ENCODE measurements around the gene GRIK3. TPM values are rescaled to one million over a fixed set of nuclear protein-coding genes. Genes with fewer than 3 reads are reported as not detected.

Gene GRIK3
- total RNA-seq, 1 experiment from 2014 or later = 5.5 TPM

DNA sequence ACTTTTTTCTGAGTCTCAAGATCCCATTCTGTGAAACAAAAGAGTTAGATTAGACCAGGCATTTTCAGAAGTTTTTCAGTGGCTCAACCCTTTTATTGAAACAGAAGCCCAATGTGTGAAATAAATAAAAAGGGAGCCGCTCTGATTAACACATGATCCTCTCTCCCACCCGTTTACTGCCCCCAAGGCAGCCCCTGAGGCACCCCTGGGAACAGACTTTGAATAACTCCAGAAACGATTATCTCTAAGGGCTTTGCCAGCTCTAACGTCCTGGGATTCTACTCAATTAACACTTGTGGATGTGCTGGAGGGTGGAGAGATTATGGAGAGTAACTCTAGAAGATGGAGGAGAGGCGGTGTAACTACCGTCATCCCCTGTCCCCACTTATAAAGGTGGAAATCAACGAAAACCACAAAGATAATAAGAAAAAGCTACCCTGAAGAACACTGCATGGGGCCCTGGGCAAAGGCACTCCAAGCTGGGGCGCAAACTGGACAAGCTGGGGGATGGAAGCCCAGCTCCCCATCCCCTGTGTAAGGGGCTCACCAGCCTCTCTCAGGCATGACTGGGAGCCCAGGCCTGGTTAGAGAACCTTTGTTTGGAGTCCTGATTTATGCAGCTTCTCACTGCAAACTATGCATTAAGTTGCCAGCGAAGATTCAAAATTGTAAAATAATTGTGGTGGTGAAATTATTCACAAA lies 39.0 kb upstream of the GRIK3 start:
- Mint-ChIP-seq H3K4me1 (peaks cover 17% of the 10 kb centered on the region), H3K9me3 (no peaks in the 10 kb centered on the region), H3K36me3 (peaks cover 3% of the 10 kb centered on the region; the same call in 1 of the 2 replicates), H3K27ac (no peak overlapping the region), H3K4me3 (no peak overlapping the region), H3K27me3 (ENCODE audit: low read depth) (peaks cover 6% of the 10 kb centered on the region)
- TF ChIP-seq FOXK1 (CRISPR knock-in tag; IDR thresholded peaks at IDR 0.05) = no peak
- TF ChIP-seq SMAD3 (CRISPR knock-in tag; IDR thresholded peaks at IDR 0.05; ENCODE audit: borderline replicate concordance) = no peak
- TF ChIP-seq, protein P1, sequence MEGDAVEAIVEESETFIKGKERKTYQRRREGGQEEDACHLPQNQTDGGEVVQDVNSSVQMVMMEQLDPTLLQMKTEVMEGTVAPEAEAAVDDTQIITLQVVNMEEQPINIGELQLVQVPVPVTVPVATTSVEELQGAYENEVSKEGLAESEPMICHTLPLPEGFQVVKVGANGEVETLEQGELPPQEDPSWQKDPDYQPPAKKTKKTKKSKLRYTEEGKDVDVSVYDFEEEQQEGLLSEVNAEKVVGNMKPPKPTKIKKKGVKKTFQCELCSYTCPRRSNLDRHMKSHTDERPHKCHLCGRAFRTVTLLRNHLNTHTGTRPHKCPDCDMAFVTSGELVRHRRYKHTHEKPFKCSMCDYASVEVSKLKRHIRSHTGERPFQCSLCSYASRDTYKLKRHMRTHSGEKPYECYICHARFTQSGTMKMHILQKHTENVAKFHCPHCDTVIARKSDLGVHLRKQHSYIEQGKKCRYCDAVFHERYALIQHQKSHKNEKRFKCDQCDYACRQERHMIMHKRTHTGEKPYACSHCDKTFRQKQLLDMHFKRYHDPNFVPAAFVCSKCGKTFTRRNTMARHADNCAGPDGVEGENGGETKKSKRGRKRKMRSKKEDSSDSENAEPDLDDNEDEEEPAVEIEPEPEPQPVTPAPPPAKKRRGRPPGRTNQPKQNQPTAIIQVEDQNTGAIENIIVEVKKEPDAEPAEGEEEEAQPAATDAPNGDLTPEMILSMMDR (IDR thresholded peaks at IDR 0.05) = no peak
- TF ChIP-seq ZNF317 (CRISPR knock-in tag; IDR thresholded peaks at IDR 0.05; ENCODE audit: borderline replicate concordance, low read depth) = no peak
- no peak for TF ChIP-seq TEAD4 (CRISPR knock-in tag; IDR thresholded peaks at IDR 0.05)
- TF ChIP-seq, protein P2, sequence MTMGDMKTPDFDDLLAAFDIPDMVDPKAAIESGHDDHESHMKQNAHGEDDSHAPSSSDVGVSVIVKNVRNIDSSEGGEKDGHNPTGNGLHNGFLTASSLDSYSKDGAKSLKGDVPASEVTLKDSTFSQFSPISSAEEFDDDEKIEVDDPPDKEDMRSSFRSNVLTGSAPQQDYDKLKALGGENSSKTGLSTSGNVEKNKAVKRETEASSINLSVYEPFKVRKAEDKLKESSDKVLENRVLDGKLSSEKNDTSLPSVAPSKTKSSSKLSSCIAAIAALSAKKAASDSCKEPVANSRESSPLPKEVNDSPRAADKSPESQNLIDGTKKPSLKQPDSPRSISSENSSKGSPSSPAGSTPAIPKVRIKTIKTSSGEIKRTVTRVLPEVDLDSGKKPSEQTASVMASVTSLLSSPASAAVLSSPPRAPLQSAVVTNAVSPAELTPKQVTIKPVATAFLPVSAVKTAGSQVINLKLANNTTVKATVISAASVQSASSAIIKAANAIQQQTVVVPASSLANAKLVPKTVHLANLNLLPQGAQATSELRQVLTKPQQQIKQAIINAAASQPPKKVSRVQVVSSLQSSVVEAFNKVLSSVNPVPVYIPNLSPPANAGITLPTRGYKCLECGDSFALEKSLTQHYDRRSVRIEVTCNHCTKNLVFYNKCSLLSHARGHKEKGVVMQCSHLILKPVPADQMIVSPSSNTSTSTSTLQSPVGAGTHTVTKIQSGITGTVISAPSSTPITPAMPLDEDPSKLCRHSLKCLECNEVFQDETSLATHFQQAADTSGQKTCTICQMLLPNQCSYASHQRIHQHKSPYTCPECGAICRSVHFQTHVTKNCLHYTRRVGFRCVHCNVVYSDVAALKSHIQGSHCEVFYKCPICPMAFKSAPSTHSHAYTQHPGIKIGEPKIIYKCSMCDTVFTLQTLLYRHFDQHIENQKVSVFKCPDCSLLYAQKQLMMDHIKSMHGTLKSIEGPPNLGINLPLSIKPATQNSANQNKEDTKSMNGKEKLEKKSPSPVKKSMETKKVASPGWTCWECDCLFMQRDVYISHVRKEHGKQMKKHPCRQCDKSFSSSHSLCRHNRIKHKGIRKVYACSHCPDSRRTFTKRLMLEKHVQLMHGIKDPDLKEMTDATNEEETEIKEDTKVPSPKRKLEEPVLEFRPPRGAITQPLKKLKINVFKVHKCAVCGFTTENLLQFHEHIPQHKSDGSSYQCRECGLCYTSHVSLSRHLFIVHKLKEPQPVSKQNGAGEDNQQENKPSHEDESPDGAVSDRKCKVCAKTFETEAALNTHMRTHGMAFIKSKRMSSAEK (CRISPR knock-in tag; IDR thresholded peaks at IDR 0.05; ENCODE audit: borderline replicate concordance) = no peak
- no peak for TF ChIP-seq ZNF232 (CRISPR knock-in tag; IDR thresholded peaks at IDR 0.05)
- no peak for TF ChIP-seq CBFB (CRISPR knock-in tag; IDR thresholded peaks at IDR 0.05; ENCODE audit: low read depth)
- TF ChIP-seq, protein P3, sequence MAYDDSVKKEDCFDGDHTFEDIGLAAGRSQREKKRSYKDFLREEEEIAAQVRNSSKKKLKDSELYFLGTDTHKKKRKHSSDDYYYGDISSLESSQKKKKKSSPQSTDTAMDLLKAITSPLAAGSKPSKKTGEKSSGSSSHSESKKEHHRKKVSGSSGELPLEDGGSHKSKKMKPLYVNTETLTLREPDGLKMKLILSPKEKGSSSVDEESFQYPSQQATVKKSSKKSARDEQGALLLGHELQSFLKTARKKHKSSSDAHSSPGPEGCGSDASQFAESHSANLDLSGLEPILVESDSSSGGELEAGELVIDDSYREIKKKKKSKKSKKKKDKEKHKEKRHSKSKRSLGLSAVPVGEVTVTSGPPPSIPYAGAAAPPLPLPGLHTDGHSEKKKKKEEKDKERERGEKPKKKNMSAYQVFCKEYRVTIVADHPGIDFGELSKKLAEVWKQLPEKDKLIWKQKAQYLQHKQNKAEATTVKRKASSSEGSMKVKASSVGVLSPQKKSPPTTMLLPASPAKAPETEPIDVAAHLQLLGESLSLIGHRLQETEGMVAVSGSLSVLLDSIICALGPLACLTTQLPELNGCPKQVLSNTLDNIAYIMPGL (CRISPR knock-in tag; IDR thresholded peaks at IDR 0.05) = no peak
- TF ChIP-seq, protein P4, sequence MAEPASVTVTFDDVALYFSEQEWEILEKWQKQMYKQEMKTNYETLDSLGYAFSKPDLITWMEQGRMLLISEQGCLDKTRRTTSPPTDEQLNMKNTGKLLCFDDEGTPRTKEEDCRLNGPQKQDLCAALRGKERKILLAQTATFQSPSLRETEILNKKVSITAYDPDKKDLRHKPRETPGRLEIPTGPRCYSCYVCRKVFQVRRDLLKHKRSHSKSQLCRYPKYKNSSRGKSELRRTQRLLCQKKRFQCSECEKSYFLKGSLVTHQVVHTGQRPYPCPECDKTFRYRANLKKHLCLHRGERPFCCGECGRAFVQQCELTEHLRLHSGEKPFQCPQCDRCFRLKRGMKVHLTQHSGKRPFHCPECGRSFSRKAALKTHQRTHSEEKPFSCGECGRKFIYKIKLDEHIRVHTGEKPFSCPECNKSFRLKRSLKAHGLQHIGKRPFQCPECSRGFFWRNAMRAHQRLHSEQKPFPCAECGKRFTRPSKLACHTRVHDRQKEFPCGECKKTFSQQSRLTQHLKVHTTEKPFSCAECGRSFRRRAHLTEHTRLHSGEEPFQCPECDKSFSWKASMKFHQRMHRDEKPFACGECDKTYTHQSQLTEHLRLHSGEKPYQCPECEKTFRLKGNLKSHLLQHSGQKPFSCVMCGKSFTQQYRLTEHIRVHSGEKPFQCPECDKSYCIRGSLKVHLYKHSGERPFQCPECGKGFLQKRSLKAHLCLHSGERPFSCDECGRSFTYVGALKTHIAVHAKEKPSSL (CRISPR knock-in tag; conservative IDR thresholded peaks at IDR 0.05) = no peak
- no peak for TF ChIP-seq KAT7 (CRISPR knock-in tag; IDR thresholded peaks at IDR 0.05; ENCODE audit: borderline replicate concordance)
- TF ChIP-seq ZNF423 (CRISPR knock-in tag; IDR thresholded peaks at IDR 0.05) = no peak
- TF ChIP-seq ZNF219 (CRISPR knock-in tag; IDR thresholded peaks at IDR 0.05; ENCODE audit: borderline replicate concordance) = no peak
- TF ChIP-seq, protein P5, sequence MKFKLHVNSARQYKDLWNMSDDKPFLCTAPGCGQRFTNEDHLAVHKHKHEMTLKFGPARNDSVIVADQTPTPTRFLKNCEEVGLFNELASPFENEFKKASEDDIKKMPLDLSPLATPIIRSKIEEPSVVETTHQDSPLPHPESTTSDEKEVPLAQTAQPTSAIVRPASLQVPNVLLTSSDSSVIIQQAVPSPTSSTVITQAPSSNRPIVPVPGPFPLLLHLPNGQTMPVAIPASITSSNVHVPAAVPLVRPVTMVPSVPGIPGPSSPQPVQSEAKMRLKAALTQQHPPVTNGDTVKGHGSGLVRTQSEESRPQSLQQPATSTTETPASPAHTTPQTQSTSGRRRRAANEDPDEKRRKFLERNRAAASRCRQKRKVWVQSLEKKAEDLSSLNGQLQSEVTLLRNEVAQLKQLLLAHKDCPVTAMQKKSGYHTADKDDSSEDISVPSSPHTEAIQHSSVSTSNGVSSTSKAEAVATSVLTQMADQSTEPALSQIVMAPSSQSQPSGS (CRISPR knock-in tag; IDR thresholded peaks at IDR 0.05; ENCODE audit: borderline replicate concordance, low read depth) = no peak
- no peak for TF ChIP-seq CREM (CRISPR knock-in tag; IDR thresholded peaks at IDR 0.05)
- TF ChIP-seq, protein P6, sequence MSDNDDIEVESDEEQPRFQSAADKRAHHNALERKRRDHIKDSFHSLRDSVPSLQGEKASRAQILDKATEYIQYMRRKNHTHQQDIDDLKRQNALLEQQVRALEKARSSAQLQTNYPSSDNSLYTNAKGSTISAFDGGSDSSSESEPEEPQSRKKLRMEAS (CRISPR knock-in tag; IDR thresholded peaks at IDR 0.05) = no peak
- TF ChIP-seq, protein P7, sequence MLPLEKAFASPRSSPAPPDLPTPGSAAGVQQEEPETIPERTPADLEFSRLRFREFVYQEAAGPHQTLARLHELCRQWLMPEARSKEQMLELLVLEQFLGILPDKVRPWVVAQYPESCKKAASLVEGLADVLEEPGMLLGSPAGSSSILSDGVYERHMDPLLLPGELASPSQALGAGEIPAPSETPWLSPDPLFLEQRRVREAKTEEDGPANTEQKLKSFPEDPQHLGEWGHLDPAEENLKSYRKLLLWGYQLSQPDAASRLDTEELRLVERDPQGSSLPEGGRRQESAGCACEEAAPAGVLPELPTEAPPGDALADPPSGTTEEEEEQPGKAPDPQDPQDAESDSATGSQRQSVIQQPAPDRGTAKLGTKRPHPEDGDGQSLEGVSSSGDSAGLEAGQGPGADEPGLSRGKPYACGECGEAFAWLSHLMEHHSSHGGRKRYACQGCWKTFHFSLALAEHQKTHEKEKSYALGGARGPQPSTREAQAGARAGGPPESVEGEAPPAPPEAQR (CRISPR knock-in tag; IDR thresholded peaks at IDR 0.05) = no peak
- no peak for TF ChIP-seq ESRRA (CRISPR knock-in tag; IDR thresholded peaks at IDR 0.05; ENCODE audit: borderline replicate concordance)
- TF ChIP-seq, protein P8, sequence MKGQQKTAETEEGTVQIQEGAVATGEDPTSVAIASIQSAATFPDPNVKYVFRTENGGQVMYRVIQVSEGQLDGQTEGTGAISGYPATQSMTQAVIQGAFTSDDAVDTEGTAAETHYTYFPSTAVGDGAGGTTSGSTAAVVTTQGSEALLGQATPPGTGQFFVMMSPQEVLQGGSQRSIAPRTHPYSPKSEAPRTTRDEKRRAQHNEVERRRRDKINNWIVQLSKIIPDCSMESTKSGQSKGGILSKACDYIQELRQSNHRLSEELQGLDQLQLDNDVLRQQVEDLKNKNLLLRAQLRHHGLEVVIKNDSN (CRISPR knock-in tag; IDR thresholded peaks at IDR 0.05) = no peak
- POLR2A ChIA-PET = no interaction called here
- DNase-seq (ENCODE audit: low spot score) (no peak), ATAC-seq (no peak)
- CTCF ChIA-PET = no interaction called here

Measured in WTC11 (cell line).